ENCODE measurements around the gene LZTS2. TPM values are rescaled to one million over a fixed set of nuclear protein-coding genes. Genes with fewer than 3 reads are reported as not detected.

Gene LZTS2, protein sequence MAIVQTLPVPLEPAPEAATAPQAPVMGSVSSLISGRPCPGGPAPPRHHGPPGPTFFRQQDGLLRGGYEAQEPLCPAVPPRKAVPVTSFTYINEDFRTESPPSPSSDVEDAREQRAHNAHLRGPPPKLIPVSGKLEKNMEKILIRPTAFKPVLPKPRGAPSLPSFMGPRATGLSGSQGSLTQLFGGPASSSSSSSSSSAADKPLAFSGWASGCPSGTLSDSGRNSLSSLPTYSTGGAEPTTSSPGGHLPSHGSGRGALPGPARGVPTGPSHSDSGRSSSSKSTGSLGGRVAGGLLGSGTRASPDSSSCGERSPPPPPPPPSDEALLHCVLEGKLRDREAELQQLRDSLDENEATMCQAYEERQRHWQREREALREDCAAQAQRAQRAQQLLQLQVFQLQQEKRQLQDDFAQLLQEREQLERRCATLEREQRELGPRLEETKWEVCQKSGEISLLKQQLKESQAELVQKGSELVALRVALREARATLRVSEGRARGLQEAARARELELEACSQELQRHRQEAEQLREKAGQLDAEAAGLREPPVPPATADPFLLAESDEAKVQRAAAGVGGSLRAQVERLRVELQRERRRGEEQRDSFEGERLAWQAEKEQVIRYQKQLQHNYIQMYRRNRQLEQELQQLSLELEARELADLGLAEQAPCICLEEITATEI
- 129 and 152 TPM in 2 replicates for total RNA-seq

DNA sequence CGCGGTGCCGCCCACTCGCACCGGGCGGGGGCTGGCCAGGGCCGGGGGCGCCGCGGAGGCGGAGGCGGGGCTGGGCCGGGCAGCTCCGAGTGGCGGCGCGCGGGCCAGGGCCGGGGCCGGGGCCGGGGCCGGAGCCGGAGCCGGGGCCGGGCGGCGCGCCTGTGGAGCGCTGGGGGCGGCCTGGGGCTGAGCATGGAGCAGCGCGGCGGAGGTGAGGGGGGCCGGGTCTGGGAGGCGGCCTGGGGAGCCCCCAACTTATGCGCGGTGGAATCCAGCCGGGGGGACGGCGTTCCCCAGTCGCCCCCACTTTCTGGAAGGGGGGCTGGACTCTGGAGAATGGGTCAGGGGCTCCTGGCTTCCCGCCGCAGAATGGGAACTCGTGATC, at the start of gene LZTS2:
Gene LZTS2, plus strand, starts transcription at position 67 of the 385 bp plus-strand sequence. CDS start 2,731 bp downstream, outside the sequence.

DNA sequence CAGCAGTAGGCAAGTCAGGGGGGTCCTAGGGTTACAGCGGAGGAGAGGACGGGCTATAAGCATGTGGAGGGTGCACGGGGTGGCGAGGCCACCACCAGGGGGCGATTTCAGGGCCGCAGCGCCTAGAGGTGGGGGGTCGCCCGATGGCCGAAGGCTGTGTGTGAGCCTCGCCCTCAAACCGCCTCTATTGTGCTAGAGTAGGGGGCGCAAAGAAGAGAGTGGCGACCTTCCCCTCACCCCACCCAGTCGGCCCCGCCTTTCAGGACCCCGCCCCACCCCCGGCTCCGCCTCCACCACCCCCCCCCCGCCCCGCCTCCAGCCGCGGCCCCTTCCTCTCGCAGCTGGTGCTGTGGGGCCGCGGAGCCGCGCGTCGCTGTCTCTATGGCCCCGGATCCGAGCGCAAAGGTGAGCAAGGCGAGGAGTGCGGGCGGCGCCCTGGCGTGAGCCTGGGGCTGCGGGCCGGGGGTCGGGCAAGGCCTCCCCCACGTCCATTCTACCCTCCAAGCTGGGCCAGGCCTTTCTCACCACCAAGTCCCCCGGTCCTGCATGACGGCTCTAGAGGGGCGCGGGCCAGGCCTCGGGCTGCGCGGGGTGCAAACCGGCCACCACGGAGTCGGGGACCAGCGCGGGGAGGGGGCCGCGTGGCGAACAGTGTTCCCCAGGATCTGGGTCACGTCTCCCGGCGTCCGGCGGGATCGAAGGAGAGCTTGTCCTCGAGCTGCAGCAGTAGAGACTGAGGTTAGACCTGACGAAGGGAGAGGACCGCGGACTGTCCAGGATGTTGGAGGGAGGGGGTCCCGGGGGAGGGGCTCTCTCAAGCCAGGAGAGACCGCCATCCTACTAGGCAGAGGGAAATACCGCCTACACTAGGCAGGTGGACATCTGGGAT, 30.2 kb upstream of the LZTS2 start, which contains the start of gene SEMA4G:
Gene SEMA4G, plus strand, starts transcription at position 318 of the 889 bp plus-strand sequence. CDS start 3,409 bp downstream, outside the sequence.

DNA sequence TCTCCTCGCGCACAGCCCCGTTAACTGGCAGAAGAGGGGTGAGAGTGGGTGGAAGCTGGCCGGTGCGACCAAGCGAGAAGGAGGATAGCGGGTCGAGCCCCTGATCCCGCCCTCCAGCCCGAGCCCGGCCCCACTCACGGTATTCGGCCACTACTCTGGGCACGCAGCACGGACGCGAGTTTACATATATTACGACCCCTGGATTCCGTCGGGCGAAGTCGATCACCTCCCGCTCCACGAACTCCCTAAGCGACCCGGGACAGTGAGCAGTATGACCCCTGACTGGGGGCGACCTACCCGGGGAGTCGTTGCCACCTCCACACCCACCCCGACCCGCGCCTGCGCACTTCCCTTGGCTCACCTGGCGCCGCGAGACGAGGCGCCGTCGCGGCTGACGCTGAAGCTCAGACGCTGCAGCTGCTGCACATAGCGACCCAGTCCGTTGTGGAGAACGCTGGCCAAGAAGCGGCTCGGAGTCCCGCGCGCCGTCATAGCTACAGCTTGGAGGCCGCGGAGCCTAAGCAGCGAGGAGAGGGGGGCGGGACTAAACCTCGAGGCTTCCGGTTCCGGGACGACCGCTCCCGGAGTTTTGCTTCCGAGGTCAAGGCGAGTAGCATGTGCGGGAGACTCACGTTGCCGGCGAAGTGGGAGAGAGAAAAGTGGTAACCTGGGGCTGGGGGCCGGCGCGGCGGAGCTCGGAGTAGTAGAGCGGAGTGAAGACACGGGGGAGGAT, 12.5 kb upstream of the LZTS2 start, which contains the start of the genes MRPL43 and TWNK:
Gene MRPL43, minus strand, starts transcription at position 546 of the 733 bp plus-strand sequence. Its CDS starts 54 bp downstream, at position 492.
Gene TWNK, plus strand, starts transcription at position 592 of the 733 bp plus-strand sequence. CDS start 668 bp downstream, outside the sequence.

DNA sequence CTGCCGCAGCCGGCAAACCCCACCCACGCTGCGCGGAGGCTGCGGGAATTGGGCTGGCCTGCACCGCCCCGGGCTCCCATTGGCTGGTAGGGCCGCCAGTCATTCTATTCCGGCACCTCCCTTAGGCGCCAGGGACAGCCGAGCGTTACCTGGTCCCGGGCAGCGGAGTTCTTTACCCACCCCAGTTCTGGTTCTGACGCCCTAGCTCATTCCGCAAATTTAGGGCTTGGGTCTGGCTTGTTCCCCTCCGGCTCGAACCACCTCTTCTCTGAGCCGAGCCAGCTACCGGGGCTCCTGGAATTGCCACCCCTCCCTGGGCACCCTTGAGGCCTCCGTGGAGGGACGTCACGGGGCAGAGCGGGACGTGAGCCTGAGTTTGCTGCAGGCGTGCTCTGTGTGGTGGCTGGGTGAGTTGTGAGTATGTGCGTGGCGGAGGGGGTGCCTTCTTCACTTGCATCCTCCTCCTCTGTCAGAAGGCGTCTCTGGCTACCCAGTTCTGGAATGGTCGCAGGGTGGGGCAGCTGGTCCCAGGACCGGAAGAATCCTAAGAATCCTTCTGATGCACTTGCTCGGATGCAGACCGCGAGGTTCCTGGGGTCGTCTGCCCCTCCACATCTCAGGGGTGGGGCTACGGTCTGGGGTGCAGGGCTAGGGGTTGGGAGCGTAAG, 31.7 kb downstream of the LZTS2 start, which contains the start of the genes PDZD7 and SFXN3:
Gene PDZD7, minus strand, starts transcription at position 2 of the 668 bp plus-strand sequence. CDS start 910 bp downstream, outside the sequence.
Gene SFXN3, plus strand, starts transcription at position 107 of the 668 bp plus-strand sequence. CDS start 3,461 bp downstream, outside the sequence.

Other genes with a start within 250 kb of the LZTS2 start
- 24.4 and 27.2 TPM in 2 replicates for gene SLF2, start 86.8 kb upstream of the LZTS2 start, total RNA-seq
- 2.2 and 3.0 TPM in 2 replicates for gene SEMA4G, start 30.3 kb upstream of the LZTS2 start, total RNA-seq
- gene MRPL43, start 12.3 kb upstream of the LZTS2 start, total RNA-seq, result 51.2 and 52.2 TPM in 2 replicates
- gene TWNK, start 12.3 kb upstream of the LZTS2 start, total RNA-seq, result 5.6 and 11.8 TPM in 2 replicates
- gene PDZD7, start 31.3 kb downstream of the LZTS2 start, total RNA-seq, result 2.8 and 5.5 TPM in 2 replicates
- 97.7 and 107 TPM in 2 replicates for gene SFXN3, start 31.4 kb downstream of the LZTS2 start, total RNA-seq
- 26.8 and 29.1 TPM in 2 replicates for gene KAZALD1, start 62.2 kb downstream of the LZTS2 start, total RNA-seq
- gene TLX1, start 131.5 kb downstream of the LZTS2 start, total RNA-seq, result not detected in 2 replicates
- not detected in 2 replicates for gene LBX1, start 229.7 kb downstream of the LZTS2 start, total RNA-seq